ENCODE measurements around the gene TMED10.
A peak's percentile ranks its signal among the peaks of the same experiment; 100 is the strongest.

The TMED10 gene

GRCh38 chr14:75092698-75093097 is 83.7 kb downstream of the TMED10 start:
- H3K27ac Mint-ChIP-seq: no peak overlapping the region
- no peaks in the 10 kb centered on the region for H3K27me3 Mint-ChIP-seq (ENCODE audit: low read depth)

DNA sequence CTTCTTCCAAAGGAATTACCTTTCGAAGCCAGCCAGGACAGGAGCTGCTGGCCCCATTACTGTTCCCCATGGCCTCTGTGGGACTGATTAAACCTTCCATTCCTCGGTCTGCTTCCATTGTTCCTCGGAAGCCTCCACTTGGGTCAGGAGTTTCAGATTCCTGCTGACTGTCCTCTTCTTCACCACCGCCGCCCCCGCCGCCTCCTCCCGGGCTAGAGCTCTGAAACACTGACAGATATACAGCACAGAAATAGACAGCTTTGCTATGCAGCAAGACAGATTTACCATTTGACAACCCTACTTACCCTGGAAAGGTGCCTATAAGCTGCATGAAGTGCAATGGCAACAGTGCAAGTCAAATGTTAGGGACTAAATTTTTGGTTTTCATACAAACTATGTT is 85.2 kb downstream of the TMED10 start:
- Mint-ChIP-seq H3K4me3 (no peak overlapping the region), H3K27me3 (ENCODE audit: low read depth) (no peaks in the 10 kb centered on the region), H3K4me1 (no peaks in the 10 kb centered on the region), H3K36me3 (ENCODE audit: low read depth) (peaks cover 57% of the 10 kb centered on the region), H3K27ac (no peak overlapping the region), H3K9me3 (no peaks in the 10 kb centered on the region)
- no peak for TF ChIP-seq CTCF (IDR thresholded peaks at IDR 0.05; ENCODE audit: unreplicated experiment in 3 of 3)

More at GRCh38 chr14:75092698-75093097, 83.7 kb downstream of the TMED10 start:
- no peaks in the 10 kb centered on the region for H3K9me3 Mint-ChIP-seq
- no peak overlapping the region for H3K4me3 Mint-ChIP-seq
- TF ChIP-seq CTCF (IDR thresholded peaks at IDR 0.05; ENCODE audit: unreplicated experiment in 3 of 3): no peak
- H3K36me3 Mint-ChIP-seq (ENCODE audit: low read depth): peaks cover 56% of the 10 kb centered on the region
- peaks cover 4% of the 10 kb centered on the region for H3K4me1 Mint-ChIP-seq

DNA sequence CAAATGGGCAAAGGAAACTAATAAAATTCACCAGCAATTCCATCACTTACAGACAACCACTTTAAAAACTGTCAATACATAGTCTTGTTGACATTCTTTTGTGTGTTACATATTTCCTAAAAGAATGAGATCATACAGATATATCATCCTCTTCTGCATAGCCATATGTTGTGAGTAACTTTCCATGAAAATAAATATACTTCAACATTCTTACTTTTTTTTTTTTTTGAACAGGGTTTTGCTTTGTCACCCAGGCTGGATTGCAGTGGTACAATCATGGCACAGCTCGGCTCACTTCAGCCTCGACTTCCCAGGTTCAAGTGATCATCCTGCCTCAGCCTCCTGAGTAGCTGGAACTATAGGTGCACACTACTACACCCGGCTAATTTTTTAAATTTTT is 86.1 kb downstream of the TMED10 start:
- no peaks in the 10 kb centered on the region for H3K4me1 Mint-ChIP-seq
- H3K27ac Mint-ChIP-seq: no peak overlapping the region
- TF ChIP-seq CTCF (IDR thresholded peaks at IDR 0.05; ENCODE audit: unreplicated experiment in 3 of 3): no peak
- H3K36me3 Mint-ChIP-seq (ENCODE audit: low read depth): peaks cover 58% of the 10 kb centered on the region
- H3K27me3 Mint-ChIP-seq (ENCODE audit: low read depth): no peaks in the 10 kb centered on the region
- no peaks in the 10 kb centered on the region for H3K9me3 Mint-ChIP-seq
- H3K4me3 Mint-ChIP-seq: no peak overlapping the region

GRCh38 chr14:75088566-75089373 is 87.6 kb downstream of the TMED10 start:
- peaks cover 4% of the 10 kb centered on the region for H3K4me1 Mint-ChIP-seq

GRCh38 chr14:75088153-75088552 is 88.3 kb downstream of the TMED10 start:
- Mint-ChIP-seq H3K9me3 (no peaks in the 10 kb centered on the region), H3K27me3 (ENCODE audit: low read depth) (no peaks in the 10 kb centered on the region), H3K4me1 (peaks cover 4% of the 10 kb centered on the region), H3K36me3 (ENCODE audit: low read depth) (peaks cover 62% of the 10 kb centered on the region), H3K27ac (no peak overlapping the region), H3K4me3 (no peak overlapping the region)
- no peak for TF ChIP-seq CTCF (IDR thresholded peaks at IDR 0.05; ENCODE audit: unreplicated experiment in 3 of 3)

More at GRCh38 chr14:75088566-75089373, 87.6 kb downstream of the TMED10 start:
- H3K9me3 Mint-ChIP-seq: no peaks in the 10 kb centered on the region
- H3K4me3 Mint-ChIP-seq: no peak overlapping the region
- no peak overlapping the region for H3K27ac Mint-ChIP-seq
- peak; percentile 78 to 86 (median 83) for TF ChIP-seq CTCF (IDR thresholded peaks at IDR 0.05; ENCODE audit: unreplicated experiment in 3 of 3)
- peaks cover 60% of the 10 kb centered on the region for H3K36me3 Mint-ChIP-seq (ENCODE audit: low read depth)
- no peaks in the 10 kb centered on the region for H3K27me3 Mint-ChIP-seq (ENCODE audit: low read depth)

DNA sequence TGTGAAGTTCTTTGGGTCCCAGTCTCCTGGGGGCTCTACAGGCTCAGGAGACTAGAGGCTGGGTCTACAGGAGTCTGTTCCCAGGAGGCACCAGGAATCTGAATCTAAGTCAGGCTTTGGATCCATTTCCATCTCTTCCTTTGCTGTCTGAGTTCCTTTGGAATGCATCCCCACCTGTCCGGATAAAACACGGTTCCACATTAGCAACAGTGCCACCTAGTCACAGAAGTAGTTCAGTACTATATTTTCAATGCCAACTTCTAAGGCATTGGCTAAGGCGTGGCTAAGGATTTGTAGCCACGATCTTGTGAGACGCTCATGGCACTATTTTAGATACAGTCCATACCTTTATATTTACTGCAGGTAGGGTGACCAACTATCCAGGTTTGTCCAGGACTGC is 91.9 kb downstream of the TMED10 start:
- H3K36me3 Mint-ChIP-seq (ENCODE audit: low read depth): peaks cover 55% of the 10 kb centered on the region
- no peaks in the 10 kb centered on the region for H3K27me3 Mint-ChIP-seq (ENCODE audit: low read depth)
- peaks cover 19% of the 10 kb centered on the region for H3K4me1 Mint-ChIP-seq
- peak in 1 of 3 experiments; percentile 17 for TF ChIP-seq CTCF (IDR thresholded peaks at IDR 0.05; ENCODE audit: unreplicated experiment in 3 of 3)
- peak overlapping the region; percentile 74 to 96 (median 79) for H3K27ac Mint-ChIP-seq
- H3K4me3 Mint-ChIP-seq: no peak overlapping the region
- H3K9me3 Mint-ChIP-seq: no peaks in the 10 kb centered on the region
